Measurements from ENCODE around the gene RPS4Y1. TPM values are rescaled to one million over a fixed set of nuclear protein-coding genes. Genes with fewer than 3 reads are reported as not detected.
A peak's percentile ranks its signal among the peaks of the same experiment; 100 is the strongest.
"Not testable (repeated sequence)": the region's sequence is repeated elsewhere in the genome, so short reads cannot be mapped to it uniquely, and the experiment has no call there.

RPS4Y1 gene
- 0.20 and 252 TPM in 2 replicates for total RNA-seq

- DNase-seq (ENCODE audit: low read depth) = peak; percentile 82
Observed at GRCh38 chrY:2841471-2841893, at the start of gene RPS4Y1. Gene RPS4Y1 (plus strand): TSS chrY:2841602. CDS start chrY:2841625, 23 bp downstream.

- DNase-seq (ENCODE audit: low read depth) = no peak
Observed at GRCh38 chrY:2796977-2797523, 44.4 kb upstream of the RPS4Y1 start.

GRCh38 chrY:2797991-2798390 is 43.4 kb upstream of the RPS4Y1 start:
- peak; percentile 0 for DNase-seq (ENCODE audit: low read depth)

GRCh38 chrY:2800246-2800645 is 41.2 kb upstream of the RPS4Y1 start:
- DNase-seq (ENCODE audit: low read depth) = peak; percentile 23

- DNase-seq (ENCODE audit: low read depth) = not testable (repeated sequence)
Observed at GRCh38 chrY:2817146-2817896, 24.1 kb upstream of the RPS4Y1 start.

- no peak for DNase-seq (ENCODE audit: low read depth)
Observed at GRCh38 chrY:2824471-2824870, 16.9 kb upstream of the RPS4Y1 start.

- no peak for DNase-seq (ENCODE audit: low read depth)
Observed at GRCh38 chrY:2828497-2828896, 12.9 kb upstream of the RPS4Y1 start.

GRCh38 chrY:2835230-2835629 is 6.2 kb upstream of the RPS4Y1 start:
- no peak for DNase-seq (ENCODE audit: low read depth)

- DNase-seq (ENCODE audit: low read depth) = no peak
Observed at GRCh38 chrY:2837078-2837477, 4.3 kb upstream of the RPS4Y1 start.

GRCh38 chrY:2837932-2838331 is 3.5 kb upstream of the RPS4Y1 start:
- DNase-seq (ENCODE audit: low read depth) = peak; percentile 64

GRCh38 chrY:2846791-2847190 is 5.4 kb downstream of the RPS4Y1 start:
- DNase-seq (ENCODE audit: low read depth) = no peak

GRCh38 chrY:2848384-2848783 is 7.0 kb downstream of the RPS4Y1 start:
- no peak for DNase-seq (ENCODE audit: low read depth)

GRCh38 chrY:2849368-2849767 is 8.0 kb downstream of the RPS4Y1 start:
- no peak for DNase-seq (ENCODE audit: low read depth)

GRCh38 chrY:2854145-2854774 is 12.9 kb downstream of the RPS4Y1 start:
- DNase-seq (ENCODE audit: low read depth) = no peak

GRCh38 chrY:2857068-2857467 is 15.7 kb downstream of the RPS4Y1 start:
- DNase-seq (ENCODE audit: low read depth) = no peak

GRCh38 chrY:2857686-2858085 is 16.3 kb downstream of the RPS4Y1 start:
- DNase-seq (ENCODE audit: low read depth) = peak; percentile 7

- no peak for DNase-seq (ENCODE audit: low read depth)
Observed at GRCh38 chrY:2859782-2860181, 18.4 kb downstream of the RPS4Y1 start.

- peak; percentile 48 for DNase-seq (ENCODE audit: low read depth)
Observed at GRCh38 chrY:2860511-2860910, 19.1 kb downstream of the RPS4Y1 start.

GRCh38 chrY:2866581-2866980 is 25.2 kb downstream of the RPS4Y1 start:
- DNase-seq (ENCODE audit: low read depth) = no peak

- DNase-seq (ENCODE audit: low read depth) = no peak
Observed at GRCh38 chrY:2867469-2867868, 26.1 kb downstream of the RPS4Y1 start.

- DNase-seq (ENCODE audit: low read depth) = no peak
Observed at GRCh38 chrY:2868035-2868607, 26.7 kb downstream of the RPS4Y1 start.

GRCh38 chrY:2872234-2872633 is 30.8 kb downstream of the RPS4Y1 start:
- not testable (repeated sequence) for DNase-seq (ENCODE audit: low read depth)

GRCh38 chrY:2874211-2874610 is 32.8 kb downstream of the RPS4Y1 start:
- no peak for DNase-seq (ENCODE audit: low read depth)

Measured in renal cortical epithelial cell (primary cell).